Epithelial cell of esophagus (primary cell): Measurements from ENCODE around the gene IL1RN.

ENCODE experiments used
- DNase-seq: peaks from one replicate; pipeline ENCODE4 v3.0.0; 2010; ENCODE audit warnings: low read depth
- H3K4me3 ChIP-seq: 2 replicates; pipeline ENCODE4 v1.5.1; 2011; ENCODE audit warnings: mild to moderate bottlenecking, low read length, control low read depth
- TF ChIP-seq, protein P1 (sequence below): IDR thresholded peaks from 2 replicates; pipeline ENCODE4 v1.5.1; 2011; ENCODE audit warnings: low read depth, mild to moderate bottlenecking, low read length, control low read depth, inconsistent platforms; ENCODE audit not compliant: insufficient read depth; ENCODE audit errors: missing control alignments

IL1RN gene

DNA sequence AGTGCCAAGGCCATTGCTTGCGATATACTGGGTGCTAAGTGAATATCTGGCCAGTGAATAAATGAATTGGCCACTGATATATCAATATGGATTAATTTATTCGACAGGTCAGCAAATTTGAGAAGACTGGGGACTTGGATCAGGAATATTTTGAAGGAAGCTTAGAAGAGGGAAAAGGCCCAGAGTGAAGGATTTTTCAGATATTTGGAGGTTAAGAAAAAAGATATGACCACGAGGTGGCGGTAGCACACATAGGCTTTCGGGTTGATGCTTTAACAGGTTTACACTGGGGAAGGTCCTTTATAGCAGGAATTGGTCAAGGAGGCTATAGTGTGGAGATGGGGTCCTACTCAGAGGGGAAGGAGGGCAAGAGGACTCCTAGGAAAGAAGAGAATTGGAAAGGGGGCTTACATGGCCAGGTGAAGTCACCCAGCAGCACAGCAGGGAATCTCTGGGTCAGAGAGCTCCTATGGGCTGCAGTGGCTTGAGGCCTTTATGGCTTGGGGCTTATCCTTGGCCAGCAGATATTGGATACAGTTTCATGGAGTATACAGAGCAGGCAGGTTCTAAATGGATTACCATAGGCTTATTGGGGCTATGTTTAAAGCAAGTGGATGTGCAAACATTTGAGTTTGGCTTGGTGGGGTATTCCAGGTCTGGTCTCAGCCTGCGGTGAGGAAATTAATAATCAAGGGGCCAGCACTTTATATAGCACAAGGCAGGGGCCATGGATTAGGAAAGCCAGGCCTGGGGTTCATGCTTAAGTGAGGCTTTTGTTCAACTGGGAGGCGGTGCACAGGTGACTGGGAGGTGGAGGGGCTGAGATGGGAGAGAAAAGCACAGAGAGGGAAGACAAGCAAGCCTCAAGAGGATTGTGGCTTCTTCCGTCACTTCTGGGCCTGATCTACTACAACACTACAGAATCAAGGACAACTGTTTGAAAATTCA lies 9.7 kb downstream of the IL1RN start:
- TF ChIP-seq, protein P1, sequence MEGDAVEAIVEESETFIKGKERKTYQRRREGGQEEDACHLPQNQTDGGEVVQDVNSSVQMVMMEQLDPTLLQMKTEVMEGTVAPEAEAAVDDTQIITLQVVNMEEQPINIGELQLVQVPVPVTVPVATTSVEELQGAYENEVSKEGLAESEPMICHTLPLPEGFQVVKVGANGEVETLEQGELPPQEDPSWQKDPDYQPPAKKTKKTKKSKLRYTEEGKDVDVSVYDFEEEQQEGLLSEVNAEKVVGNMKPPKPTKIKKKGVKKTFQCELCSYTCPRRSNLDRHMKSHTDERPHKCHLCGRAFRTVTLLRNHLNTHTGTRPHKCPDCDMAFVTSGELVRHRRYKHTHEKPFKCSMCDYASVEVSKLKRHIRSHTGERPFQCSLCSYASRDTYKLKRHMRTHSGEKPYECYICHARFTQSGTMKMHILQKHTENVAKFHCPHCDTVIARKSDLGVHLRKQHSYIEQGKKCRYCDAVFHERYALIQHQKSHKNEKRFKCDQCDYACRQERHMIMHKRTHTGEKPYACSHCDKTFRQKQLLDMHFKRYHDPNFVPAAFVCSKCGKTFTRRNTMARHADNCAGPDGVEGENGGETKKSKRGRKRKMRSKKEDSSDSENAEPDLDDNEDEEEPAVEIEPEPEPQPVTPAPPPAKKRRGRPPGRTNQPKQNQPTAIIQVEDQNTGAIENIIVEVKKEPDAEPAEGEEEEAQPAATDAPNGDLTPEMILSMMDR, result peak; percentile 69
- H3K4me3 ChIP-seq, result no peak overlapping the region
- DNase-seq, result peak; percentile 64

DNA sequence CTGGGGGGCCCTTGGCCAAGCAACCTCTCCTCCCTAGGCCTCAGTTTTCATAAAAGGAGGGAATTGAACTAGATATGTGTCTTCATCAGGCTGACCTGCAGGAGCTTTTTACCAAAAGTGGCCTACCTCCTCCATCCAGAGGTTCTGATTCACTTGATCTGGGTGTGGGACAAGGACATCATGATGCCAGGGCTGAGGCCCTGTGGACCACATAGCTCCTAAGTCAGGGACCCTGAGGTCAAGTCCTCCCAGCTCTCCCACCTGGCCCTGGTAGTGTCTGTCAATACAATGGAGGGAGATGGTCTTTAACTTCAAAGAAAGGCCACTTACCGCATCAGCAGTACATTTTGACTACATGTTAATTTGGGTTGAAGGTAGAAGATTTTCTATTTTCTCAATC lies 10.4 kb downstream of the IL1RN start:
- no peak overlapping the region for H3K4me3 ChIP-seq
- no peak for DNase-seq
- TF ChIP-seq, protein P1, result no peak

DNA sequence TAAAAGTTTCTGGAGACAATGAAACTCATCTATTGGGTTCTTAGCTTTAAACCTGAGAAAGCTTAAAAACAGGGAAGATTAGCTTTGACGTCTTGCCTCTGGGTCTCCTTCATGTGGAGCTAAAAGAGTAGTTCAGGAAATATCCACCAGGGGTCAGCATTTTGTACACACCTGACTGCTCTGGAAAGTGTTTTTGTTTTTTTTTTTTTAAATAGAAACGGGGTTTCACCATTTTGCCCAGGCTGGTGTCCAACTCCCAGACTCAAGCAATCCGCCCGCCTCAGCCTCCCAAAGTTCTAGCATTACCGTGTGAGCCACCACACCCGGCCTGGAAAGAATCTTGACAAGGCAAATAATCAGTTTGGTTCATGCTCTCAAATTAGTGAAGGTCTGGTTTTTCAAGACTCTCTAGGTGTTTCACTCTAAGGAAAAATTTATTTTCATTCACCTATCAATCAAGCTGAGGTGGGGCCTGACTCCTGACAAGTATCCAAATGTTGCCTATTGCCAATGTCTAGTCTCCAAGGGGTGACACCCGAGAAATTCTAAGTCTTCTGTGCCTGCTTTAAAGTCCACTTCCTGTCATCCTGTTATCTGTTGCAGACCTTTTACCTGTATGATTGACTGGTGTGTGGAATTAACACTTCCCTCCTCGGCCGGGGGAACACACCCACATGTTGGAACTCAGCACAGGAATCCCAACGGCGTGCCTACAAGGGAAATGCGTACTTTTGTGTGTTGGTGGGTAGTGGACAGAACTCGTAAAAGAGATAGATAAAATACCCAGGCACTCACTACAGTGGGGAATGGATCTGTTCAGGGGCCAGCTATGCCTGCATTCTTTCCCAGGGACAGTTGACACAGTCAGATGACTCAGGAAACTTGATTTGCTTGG lies 11.3 kb downstream of the IL1RN start:
- no peak overlapping the region for H3K4me3 ChIP-seq
- DNase-seq, result peak; percentile 81
- TF ChIP-seq, protein P1, result peak; percentile 77

DNA sequence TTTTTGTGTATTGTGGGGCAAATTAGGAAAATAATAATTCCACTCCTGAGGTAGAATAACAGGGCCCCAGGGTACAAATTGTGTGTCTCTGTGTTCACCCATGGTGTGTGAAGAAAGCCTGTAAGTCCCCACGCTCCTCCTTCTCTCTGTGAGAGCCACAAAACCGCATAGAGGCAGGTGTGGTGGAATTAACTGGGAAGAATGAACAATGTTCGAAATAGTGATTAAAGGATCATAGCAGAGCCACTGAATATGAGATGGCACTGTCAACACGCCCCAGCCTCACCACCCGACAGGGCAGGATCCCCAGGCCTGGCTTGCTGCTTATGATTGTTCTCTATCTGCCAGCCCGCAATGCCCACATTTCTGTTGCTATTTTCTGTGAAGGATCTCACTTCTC lies 14.1 kb downstream of the IL1RN start:
- TF ChIP-seq, protein P1, result no peak
- H3K4me3 ChIP-seq, result no peak overlapping the region
- no peak for DNase-seq

DNA sequence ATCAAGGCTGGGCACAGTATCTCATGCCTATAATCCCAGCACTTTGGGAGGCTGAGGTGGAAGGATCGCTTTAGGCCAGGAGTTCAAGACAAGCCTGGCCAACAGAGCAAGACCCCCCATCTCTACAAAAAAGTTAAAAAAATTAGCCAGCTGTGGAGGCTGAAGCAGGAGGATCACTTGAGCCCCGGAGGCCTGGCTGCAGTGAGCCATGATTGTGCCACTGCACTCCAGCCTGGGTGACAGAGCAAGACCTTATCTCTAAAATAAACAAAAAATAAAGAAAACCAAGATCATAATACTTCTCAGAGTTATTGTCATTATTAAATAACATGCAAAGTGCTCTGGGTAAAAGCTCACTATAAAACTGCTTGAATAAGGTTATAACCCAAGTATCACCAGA lies 14.9 kb downstream of the IL1RN start:
- no peak for DNase-seq
- TF ChIP-seq, protein P1, result no peak

DNA sequence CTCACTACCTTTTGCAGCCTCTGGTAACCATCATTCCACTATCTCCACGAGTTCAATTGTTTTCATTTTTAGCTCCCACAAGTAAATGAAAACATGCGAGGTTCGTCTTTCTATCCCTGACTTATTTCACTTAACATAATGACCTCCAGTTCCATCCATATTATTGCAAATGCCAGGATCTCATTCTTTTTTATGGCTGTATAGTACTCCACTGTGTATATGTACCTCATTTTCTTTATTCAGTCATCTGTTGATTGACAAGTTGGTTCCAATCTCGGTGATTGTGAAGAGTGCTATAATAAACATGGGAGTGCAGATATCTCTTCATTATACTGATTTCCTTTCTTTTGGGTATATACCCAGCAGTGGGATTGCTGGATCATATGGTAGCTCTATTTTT lies 16.9 kb downstream of the IL1RN start:
- H3K4me3 ChIP-seq, result no peak overlapping the region
- TF ChIP-seq, protein P1, result no peak
- no peak for DNase-seq

More for the DNA sequence above, 14.9 kb downstream of the IL1RN start:
- H3K4me3 ChIP-seq, result no peak overlapping the region
